ENCODE measurements around the gene PTPN7.

- no peak for TF ChIP-seq CTCF (IDR thresholded peaks at IDR 0.05)
- TF ChIP-seq POLR2AphosphoS5 (IDR thresholded peaks at IDR 0.05; ENCODE audit: low read depth, low read length) = no peak
- TF ChIP-seq SIN3A (IDR thresholded peaks at IDR 0.05; ENCODE audit: borderline replicate concordance, insufficient read depth, low read depth, low read length) = no peak
Measured at GRCh38 chr1:202158810-202159533, 1.4 kb downstream of the PTPN7 start.

Data from Panc1 (cell line).